ENCODE measurements around the gene SLC5A10.

GRCh38 chr17:18905226-18905625 is 46.7 kb upstream of the SLC5A10 start:
- TF ChIP-seq EP300 (IDR thresholded peaks at IDR 0.05; ENCODE audit: low read depth), result no peak
- TF ChIP-seq, protein P1, sequence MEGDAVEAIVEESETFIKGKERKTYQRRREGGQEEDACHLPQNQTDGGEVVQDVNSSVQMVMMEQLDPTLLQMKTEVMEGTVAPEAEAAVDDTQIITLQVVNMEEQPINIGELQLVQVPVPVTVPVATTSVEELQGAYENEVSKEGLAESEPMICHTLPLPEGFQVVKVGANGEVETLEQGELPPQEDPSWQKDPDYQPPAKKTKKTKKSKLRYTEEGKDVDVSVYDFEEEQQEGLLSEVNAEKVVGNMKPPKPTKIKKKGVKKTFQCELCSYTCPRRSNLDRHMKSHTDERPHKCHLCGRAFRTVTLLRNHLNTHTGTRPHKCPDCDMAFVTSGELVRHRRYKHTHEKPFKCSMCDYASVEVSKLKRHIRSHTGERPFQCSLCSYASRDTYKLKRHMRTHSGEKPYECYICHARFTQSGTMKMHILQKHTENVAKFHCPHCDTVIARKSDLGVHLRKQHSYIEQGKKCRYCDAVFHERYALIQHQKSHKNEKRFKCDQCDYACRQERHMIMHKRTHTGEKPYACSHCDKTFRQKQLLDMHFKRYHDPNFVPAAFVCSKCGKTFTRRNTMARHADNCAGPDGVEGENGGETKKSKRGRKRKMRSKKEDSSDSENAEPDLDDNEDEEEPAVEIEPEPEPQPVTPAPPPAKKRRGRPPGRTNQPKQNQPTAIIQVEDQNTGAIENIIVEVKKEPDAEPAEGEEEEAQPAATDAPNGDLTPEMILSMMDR (IDR thresholded peaks at IDR 0.05), result no peak

Data from transverse colon (tissue), 3 donors.